HTR-8/SVneo (cell line): Measurements from ENCODE around the gene SNX22.

Source experiments
- DNase-seq: peaks from one replicate; pipeline ENCODE4 v3.0.0; 2011; ENCODE audit warnings: low spot score, mixed read lengths; ENCODE audit not compliant: insufficient read length
- FAIRE-seq: peaks from 2 replicates; lab custom pipeline; 2011; peaks lifted over from hg19 to GRCh38; lab: Jason Lieb, UNC

SNX22 gene

DNA sequence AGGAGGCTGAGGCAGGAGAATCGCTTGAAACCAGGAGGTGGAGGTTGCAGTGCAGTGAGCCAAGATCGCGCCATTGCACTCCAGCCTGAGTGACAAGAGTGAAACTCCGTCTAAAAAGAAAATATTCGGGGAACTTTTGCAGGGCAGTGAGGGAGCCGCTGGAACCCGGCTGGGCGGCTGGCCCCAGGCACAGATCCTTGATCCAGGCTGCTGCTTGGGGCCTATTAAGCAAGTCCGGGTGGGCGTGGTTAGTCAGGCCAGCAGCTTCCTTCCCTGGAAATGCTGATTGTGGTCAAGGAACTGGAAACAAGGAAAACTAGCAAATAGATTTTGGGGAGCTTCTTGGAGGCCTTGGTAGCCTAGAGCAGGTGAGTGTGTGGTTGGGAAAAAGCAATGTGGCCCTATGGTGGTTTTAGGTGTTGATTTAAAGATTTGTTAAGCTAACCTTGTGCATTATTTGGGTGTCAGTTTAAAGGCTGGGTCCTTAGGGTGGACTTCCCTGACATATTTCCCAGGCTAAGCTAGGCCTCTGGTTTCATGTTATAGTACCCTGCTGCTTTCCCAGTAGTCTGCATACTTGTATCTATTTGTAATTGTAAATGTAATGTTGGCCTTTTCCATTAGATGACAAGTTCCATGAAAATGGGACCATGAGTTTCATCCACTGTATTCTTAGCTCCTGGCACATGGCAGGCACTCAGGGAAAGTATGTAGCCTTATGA, 17.7 kb upstream of the SNX22 start:
- DNase-seq (no peak), FAIRE-seq (no peak)

DNA sequence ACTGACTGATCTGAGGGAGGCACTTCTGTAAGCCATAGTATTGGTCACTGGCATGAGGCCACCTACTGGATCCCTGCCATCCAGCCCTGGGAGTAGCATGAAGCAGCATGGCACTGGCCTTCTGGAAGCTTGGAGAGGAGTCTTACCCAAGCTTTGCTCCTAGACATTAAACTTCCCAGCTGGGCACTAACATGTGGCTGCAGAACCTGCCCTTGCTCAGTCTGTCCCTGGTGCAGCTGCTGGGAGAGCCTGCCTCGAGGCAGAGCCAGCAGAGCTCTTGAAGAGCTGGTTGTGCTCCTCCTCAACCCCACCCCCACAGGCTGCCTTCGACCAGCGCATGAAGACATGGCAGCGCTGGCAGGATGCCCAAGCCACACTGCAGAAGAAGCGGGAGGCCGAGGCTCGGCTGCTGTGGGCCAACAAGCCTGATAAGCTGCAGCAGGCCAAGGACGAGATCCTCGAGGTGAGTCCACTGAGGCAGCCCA, 17.1 kb upstream of the SNX22 start:
- DNase-seq = no peak

DNA sequence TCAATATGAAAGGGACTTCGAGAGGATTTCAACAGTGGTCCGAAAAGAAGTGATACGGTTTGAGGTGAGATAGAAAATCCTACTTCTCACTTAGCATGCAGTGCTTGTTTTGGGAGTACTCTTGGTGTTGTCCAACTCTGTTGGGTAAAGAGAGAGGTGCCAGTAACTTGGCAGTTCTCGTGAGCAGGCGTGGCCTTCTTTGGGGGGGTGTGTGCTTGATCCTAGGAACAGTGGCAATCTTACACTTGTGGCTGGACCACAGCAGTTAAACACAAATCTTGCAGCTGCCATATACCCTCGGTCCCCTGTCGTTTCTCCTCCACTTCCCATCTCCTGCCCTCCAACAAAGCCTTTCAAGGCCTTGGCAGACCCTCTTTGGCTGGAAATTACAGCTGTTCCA, 15.2 kb upstream of the SNX22 start:
- DNase-seq (no peak), FAIRE-seq (no peak)

More for the DNA sequence above, 17.1 kb upstream of the SNX22 start:
- no peak for FAIRE-seq

DNA sequence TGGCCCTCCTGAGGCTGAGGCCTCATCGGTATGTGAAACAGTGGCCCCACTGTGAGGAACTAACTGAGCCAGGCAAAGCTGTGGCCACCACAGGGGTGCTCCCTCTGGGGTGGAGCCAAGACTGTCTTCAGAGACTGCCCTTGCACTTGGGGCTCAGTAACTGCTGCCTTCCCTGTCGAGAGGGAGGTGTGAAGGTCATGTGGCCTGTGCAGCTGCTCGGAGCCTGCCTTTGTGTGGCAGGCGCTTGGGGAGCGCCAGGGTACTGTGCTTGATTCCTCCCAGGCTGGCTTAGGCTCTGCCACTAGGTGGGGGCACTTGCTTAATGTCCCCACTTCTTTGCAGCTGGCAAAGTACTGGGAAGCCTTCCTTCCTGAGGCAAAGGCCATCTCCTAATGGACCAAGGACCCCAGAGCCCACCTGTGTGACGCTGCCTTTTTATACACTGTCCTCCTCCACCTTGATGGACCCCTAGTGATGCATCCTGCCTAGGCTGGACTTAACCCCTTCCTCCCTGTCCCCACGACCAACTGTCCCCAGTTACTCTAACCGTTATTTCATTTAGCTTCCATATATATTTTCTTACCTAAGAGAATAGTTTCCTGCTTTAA, 14.2 kb upstream of the SNX22 start:
- DNase-seq (no peak), FAIRE-seq (no peak)

DNA sequence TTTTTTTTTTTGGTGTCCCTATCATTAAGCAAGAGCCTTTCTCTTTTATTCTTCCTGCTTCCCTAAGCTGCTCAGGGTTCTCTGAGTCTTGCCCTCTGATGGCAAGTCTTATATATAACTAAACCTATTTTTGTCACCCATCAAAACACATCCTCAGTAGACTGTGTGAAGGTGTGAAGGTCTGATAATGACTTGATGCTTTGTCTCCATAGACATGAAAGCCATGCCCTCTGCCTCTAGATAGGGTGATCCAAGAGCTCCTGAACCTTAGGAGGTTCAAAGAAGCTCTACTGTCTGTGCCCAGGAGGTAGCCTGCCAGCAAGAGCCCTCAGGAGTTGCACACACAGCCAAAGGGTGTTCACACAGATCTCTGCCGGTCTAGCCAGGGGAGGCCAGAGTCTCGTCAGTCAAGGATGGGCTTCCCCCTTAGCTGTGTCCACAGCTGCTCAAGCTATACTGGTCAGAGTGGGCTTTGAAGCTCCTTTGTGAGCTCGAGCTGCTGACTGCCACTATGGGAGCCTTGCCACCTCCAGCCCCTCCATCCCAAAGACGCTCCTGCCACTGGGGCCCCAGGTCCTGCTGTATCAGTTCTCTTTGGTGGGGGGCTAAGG, 13.1 kb upstream of the SNX22 start:
- DNase-seq (no peak), FAIRE-seq (no peak)

DNA sequence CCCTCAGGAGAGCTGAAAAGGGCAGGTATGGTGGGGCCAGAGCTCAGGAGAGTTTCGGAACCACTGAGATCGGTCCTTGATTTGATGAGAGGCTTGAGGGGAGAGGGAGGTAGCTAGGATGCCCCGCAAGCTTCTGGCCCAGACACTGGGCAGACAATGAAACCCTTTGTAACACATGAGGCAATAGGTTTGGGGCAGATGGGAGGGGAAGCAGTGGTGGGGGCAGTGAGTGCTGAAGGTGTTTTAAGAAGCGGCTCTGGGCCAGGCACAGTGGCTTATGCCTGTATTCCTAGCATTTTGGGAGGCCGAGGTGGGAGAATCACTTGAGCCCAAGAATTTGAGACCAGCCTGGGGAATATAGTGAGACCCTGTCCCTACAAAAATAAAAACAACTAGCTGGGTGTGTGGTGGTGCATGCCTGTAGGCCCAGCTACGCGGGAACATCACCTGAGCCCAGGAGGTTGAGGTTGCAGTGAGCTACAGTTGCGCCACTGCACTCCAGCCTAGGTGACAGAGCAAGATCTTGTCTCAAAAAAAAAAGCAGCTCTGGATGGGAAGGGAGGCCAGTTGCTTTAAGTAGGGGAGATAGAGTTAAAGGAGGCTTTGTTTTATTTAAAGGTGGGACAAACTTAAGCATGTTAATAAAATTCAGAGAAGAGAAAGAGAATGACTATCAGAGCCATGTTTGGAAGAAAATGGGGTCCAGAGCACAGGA, 9.6 kb upstream of the SNX22 start:
- FAIRE-seq = no peak
- DNase-seq = no peak

DNA sequence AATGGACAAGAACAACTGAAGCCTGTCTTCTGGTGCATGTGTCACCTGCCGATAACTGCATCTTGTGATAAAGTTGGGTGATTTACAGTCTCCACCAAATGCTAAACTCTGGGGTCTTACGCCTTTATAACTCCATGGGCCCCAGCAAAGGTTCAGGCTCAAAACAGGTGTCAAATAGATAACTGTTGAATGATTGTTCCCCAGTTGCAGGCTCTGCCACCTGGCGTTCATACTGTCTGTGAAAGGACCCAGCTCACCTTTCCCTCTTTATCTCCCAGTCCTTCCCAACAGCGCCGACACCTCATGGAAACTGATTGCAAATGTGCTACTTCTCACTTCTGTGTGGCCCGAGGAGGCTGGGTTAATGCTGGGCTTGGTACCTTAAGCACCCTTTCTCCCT, 8.3 kb upstream of the SNX22 start:
- no peak for FAIRE-seq
- no peak for DNase-seq

DNA sequence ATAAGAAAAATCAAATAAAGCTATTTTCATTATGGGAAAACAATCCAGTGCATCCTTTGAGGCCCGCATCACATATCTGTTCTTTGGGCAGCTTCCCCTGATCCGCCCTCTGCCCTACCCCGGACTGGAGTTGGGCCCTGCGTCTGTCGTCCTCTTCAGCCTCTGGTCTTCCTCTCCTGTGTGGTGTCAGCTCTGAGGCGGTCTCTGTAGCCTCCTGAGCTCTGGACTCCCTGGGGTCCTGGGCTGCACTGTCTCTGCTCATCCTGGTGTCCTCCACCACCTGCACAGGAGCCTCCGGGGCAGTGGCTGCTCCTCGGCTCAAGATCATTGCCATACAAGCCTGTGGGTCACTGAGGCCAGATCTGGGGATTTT, 7.4 kb upstream of the SNX22 start:
- DNase-seq = no peak
- FAIRE-seq = no peak

DNA sequence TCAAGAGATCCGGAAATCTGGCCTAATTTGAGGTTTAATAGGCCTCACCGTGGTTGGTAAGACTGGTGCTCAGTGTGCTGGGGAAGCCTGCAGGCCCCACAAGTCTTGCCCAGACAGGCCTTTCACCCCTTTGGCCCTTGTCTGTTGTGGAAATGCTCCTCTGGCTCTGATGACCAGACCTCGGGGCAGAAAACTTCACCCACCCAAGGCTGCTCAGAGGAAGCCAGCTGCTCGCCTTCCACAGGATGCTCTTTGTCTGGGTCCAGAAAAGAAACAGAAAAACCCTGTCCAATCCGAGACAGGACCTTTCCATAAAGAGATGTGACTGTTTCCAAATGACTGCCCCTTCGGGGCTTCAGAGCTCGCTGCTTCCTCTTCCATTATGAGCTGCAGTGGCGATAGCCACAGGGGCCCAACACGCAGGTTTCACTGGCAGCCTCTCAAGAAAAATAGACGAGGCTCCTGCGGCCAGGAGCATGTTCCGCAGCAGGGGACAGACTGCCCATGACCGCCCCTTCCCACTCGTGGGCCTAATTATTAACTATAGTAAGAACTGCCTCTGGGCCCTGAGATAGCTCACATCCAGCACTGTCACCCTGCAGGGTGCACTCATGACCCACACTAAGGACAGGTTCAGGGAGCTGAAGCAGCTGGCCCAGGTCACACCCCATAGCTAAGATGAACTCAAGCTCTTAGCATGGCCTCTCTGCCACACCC, 6.8 kb upstream of the SNX22 start:
- no peak for FAIRE-seq
- DNase-seq = no peak

DNA sequence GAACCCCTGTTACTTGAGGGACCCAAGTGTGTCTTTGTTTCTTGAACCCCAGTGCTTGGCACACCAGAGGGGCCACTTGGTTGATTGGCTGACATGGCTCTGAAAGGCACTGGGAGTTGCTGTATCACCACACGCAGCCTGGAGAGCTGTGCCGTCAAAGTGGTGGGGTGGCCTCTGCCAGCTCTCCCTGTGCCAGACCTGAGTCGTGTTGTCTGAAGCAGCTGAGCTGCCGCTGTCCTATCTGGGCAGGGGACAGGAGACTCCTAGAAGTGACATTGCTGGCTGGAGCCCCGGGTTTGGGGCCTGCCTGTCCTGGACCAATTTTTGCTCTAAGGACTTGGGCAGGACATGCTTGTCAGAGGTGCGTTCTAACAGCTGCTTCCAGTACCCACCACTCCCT, 5.5 kb upstream of the SNX22 start:
- DNase-seq (no peak), FAIRE-seq (no peak)

DNA sequence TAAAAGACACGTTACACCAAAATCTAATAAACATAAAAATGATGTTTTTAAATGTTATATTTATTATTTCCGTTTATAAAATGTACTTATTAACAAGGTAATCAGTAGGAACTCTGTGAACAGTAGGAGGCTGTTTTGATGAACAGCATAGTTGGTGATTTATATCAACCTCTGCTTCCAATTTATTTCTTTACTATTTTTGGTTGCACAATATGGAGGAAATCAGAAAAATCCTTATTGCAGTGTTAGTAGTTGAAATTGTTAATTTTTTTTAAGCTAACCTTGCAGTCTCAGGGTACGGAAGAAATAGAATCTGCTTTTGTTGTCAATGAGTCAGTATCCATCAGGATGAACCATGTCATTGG, 5.0 kb upstream of the SNX22 start:
- FAIRE-seq = no peak

DNA sequence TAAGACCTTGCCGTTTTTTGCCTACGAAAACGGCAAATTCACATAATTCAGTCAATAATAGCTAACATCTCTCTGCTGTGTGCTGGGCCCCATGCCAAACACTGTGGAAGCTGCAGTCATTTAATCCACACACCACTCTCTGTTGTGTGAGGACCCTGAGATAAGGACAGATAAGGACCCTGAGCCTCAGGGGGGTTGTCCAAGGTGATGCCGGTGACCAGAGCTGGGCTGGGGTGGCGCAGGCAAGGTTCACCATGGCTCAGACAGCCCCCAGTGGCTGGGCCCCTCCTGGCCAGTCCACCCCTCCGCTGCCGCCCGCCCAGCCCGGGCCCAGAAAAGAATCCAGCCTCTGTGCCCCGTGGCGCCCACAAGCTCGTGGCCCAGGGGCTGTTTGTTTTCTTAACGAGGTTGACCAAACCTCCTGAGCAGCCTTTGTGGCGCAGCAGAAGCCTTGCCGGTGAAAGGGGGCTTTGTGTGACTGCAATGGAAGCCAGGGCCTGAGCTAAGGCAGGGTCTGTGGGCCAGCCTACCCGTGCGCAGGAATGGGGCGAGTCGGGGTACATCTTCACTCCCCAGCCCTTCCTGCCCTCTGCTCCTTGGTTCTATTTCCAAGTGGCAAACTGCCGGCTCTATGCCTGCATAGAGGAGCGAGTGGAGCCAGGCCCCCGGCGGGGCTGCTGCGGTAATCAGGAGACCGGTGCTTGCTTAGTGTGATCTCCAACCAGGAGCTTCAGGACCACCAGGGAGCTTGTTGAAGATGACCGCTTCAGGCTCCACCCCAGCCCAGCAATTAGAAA, 4.4 kb upstream of the SNX22 start:
- FAIRE-seq (no peak), DNase-seq (no peak)

More for the DNA sequence above, 5.0 kb upstream of the SNX22 start:
- DNase-seq = no peak

DNA sequence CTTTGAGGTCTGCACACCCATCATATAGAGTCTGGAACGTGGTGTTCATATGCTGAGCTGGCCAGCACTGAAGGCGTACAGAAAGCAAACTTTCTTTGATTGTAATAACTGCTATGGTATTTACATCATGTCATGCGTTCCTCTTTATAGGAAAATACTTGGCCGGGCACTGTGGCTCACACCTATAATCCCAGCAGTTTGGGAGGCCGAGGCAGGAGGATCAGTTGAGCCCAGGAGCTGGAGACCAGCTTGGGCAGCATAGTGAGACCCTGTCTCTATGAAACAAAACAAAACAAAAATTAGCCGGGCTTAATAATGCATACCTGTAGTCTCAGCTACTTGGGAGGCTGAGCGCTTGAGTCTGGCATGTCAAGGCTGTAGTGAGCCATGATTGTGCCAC, 3.4 kb upstream of the SNX22 start:
- DNase-seq (no peak), FAIRE-seq (no peak)

DNA sequence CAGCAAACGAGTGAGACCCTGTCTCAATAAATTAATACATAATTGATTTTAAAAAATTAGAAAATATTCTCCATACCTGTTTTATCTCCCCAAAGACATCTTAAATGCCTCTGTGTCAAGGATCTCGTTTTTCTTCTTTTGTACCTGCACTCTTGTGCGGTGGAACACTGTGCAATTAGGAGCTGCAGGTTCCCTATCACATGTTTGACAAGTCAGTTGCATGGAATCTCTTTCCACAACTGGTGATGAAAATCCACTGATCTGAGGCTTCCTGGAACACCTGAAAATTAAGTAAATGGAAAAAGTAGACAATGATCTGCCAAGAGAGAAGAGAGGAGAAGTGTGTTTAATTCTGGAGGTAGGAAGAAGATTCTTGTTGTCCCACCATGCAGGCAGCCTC, 3.0 kb upstream of the SNX22 start:
- FAIRE-seq (no peak), DNase-seq (no peak)

DNA sequence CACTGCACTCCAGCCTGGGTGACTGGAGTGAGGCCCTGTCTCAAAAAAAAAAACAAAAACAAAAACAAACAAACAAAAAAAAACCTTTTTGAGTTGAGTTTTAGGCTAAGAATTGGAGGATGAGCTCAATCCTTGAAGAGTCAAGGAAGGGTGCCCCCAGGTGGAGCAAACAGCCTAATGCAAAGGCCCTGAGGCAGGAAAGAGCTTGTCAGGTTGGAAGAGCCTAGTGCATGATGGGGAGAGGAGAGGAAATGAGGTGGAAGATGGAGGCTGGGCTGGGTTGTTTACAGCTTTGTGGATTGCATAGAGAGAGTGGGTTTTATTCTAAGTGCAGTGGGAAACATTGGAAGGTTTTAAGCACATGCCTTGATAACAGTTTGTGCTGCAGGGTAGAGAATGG, 2.1 kb upstream of the SNX22 start:
- DNase-seq = no peak

DNA sequence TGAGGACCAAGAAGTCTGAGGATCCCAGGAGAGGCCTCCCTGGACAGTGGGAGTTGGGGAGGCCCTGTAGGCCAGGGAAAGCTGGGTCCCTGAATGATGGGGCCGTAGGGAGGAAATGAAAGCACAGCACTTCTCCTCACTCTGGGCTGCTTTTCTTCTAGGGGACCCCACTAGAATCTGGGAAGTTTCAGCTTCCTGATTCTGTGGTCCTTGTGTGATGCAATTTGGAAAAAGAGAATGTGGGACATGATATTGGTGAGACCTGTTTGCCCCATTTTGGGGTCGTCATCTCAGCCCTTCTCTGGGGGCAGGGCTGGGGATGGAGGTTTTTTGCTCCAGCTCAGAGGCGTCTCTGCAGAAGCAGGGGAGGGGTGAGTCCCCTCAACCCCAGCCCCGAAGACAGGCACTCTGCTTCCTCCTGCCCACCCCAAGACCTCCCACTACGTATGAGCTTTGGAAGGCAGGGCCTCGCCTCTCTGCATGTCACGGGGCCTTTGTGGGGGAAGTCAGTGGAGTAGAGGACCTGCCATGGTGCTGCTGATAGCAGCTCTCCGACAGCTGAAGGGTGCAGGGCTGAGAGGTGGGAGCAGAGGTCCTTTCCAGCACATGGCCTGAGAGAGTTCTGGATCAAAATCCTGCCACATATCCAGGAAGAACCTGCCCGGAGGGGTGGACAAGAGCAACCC, 1.5 kb upstream of the SNX22 start:
- FAIRE-seq (no peak), DNase-seq (no peak)

More for the DNA sequence above, 2.1 kb upstream of the SNX22 start:
- no peak for FAIRE-seq

DNA sequence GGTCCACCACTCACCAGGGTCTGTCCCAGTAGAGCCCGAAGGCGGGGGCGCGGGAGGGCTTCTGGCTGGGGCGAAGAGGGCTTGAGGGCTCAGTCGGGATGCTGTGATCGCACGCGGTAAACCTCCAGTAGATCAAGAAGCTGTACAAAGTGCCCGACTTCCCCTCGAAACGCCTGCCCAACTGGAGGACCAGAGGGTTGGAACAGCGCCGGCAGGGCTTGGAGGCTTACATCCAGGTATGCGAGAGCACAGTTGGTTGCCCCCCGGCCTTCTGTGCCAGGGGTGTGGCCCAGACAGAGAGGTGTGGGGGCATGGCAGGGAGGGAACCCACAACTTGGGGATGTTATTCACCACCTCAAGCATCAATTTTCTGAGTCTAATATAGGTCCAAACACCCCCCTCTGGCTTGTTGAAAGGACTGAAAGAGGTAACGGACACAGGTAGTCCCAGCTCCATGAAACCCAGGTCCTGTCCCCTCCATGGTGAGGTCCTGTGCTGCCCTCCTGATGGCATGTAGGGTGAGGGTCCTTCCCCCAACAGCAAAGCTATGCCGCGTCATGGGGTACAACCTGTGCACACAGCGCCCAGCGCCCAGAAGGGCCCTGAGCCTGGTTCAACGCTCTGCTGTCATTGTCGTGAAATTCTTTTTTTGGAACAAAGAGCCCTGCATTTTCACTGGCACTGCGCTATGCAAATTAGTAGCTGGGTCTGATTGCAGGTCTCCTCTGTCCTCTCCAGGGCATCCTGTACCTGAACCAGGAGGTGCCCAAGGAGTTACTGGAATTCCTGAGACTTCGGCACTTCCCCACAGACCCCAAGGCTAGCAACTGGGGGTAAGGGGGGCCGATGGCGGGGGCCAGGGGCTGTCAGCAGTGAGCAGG, 1.2 kb downstream of the SNX22 start:
- no peak for DNase-seq
- no peak for FAIRE-seq
